ENCODE results near the gene IGFBP4. TPM values are rescaled to one million over a fixed set of nuclear protein-coding genes. Genes with fewer than 3 reads are reported as not detected.

Gene IGFBP4
- total RNA-seq (100 to 1,000 TPM; 205 to 565 TPM), polyA plus RNA-seq (100 to 1,000 TPM; 197 to 225 TPM)
- long read RNA-seq, donor 1, transcript IGFBP4-201 (4 exons, 2,200 nt): major isoform, 94 of 132 reads
- long read RNA-seq, donor 1, partial matches to known transcripts: 38 of 132 reads
- long read RNA-seq, donor 1, other reads (novel, unspliced or antisense): 0 of 132 reads
- long read RNA-seq, donor 2, transcript IGFBP4-201 (4 exons, 2,200 nt): major isoform, 27 of 38 reads
- long read RNA-seq, donor 2, partial matches to known transcripts: 11 of 38 reads
- long read RNA-seq, donor 2, other reads (novel, unspliced or antisense): 0 of 38 reads
- long read RNA-seq, donor 3, transcript IGFBP4-201 (4 exons, 2,200 nt): major isoform, 55 of 55 reads
- long read RNA-seq, donor 3, partial matches to known transcripts: 0 of 55 reads
- long read RNA-seq, donor 3, other reads (novel, unspliced or antisense): 0 of 55 reads
- long read RNA-seq, donor 4, transcript IGFBP4-201 (4 exons, 2,200 nt): major isoform, 28 of 44 reads
- long read RNA-seq, donor 4, partial matches to known transcripts: 16 of 44 reads
- long read RNA-seq, donor 4, other reads (novel, unspliced or antisense): 0 of 44 reads
- long read RNA-seq, donor 5, transcript IGFBP4-201 (4 exons, 2,200 nt): major isoform, 78 of 105 reads
- long read RNA-seq, donor 5, partial matches to known transcripts: 27 of 105 reads
- long read RNA-seq, donor 5, other reads (novel, unspliced or antisense): 0 of 105 reads

- Histone ChIP-seq H3K4me1 (ENCODE audit: control insufficient read depth in 5 of 5, insufficient read depth in 5 of 5, low read length in 5 of 5) (peaks cover 0 to 46% (median 17%) of the 10 kb centered on the region in 5 donors), H3K4me3 (peak within 1 kb of the TSS; percentile 77)
- TF ChIP-seq CTCF (IDR thresholded peaks at IDR 0.05; ENCODE audit: control extremely low read depth, extremely low read depth): peak; percentile 33
Measured at GRCh38 chr17:40443196-40443987, at the start of gene IGFBP4. TSS of gene IGFBP4 (plus strand) at chr17:40443450. CDS start at chr17:40443736, 286 bp downstream.

GRCh38 chr17:40399185-40399584 lies 44.1 kb upstream of the IGFBP4 start:
- Histone ChIP-seq H3K4me3 (no peak overlapping the region), H3K36me3 (ENCODE audit: control insufficient read depth in 4 of 4, insufficient read depth in 4 of 4, low read length in 4 of 4) (peaks cover 0 to 27% (median 8%) of the 10 kb centered on the region in 4 donors), H3K27ac (ENCODE audit: low read depth in 1 of 2, low read length in 1 of 2) (no peak overlapping the region), H3K4me1 (ENCODE audit: control insufficient read depth in 5 of 5, insufficient read depth in 5 of 5, low read length in 5 of 5) (peaks cover 0 to 1% (median 0%) of the 10 kb centered on the region in 5 donors), H3K27me3 (ENCODE audit: control insufficient read depth in 3 of 3, insufficient read depth in 3 of 3, low read length in 2 of 3) (no peaks in the 10 kb centered on the region), H3K9me3 (ENCODE audit: control insufficient read depth in 4 of 4, insufficient read depth in 3 of 4, low read length in 3 of 4) (no peaks in the 10 kb centered on the region), H3K9ac (ENCODE audit: insufficient read depth in 1 of 2, low read length in 2 of 2) (no peak overlapping the region)
- ATAC-seq (ENCODE audit: insufficient read depth, low FRiP score) (no peak), DNase-seq (peak in 2 of 3 donors; percentile 72 to 80)
- peak; percentile 40 for TF ChIP-seq CTCF (IDR thresholded peaks at IDR 0.05; ENCODE audit: control extremely low read depth, extremely low read depth)
- WGBS, 2 donors: 58 to 65% methylated on average over 4 of the region's 4 CpGs

More at GRCh38 chr17:40443196-40443987, at the start of gene IGFBP4:
- H3K9ac ChIP-seq (ENCODE audit: insufficient read depth in 1 of 2, low read length in 2 of 2): peak within 1 kb of the TSS; percentile 13 to 38
- DNase-seq: peak; percentile 85 to 91 (median 85)
- H3K27me3 ChIP-seq (ENCODE audit: control insufficient read depth in 3 of 3, insufficient read depth in 3 of 3, low read length in 2 of 3): no peaks in the 10 kb centered on the region
- ATAC-seq (ENCODE audit: insufficient read depth, low FRiP score): peak; percentile 58
- 0 to 1% methylated on average over 54 to 98 of the region's 98 CpGs for WGBS, 2 donors
- peaks cover 0 to 1% (median 0%) of the 10 kb centered on the region in 4 donors for H3K36me3 ChIP-seq (ENCODE audit: control insufficient read depth in 4 of 4, insufficient read depth in 4 of 4, low read length in 4 of 4)
- H3K9me3 ChIP-seq (ENCODE audit: control insufficient read depth in 4 of 4, insufficient read depth in 3 of 4, low read length in 3 of 4): no peaks in the 10 kb centered on the region
- H3K27ac ChIP-seq (ENCODE audit: low read depth in 1 of 2, low read length in 1 of 2): peak within 1 kb of the TSS; percentile 67 to 88

GRCh38 chr17:40402668-40403067 lies 40.6 kb upstream of the IGFBP4 start:
- WGBS, 2 donors: 90 to 94% methylated on average over 1 of the region's 1 CpG
- no peak for ATAC-seq (ENCODE audit: insufficient read depth, low FRiP score)
- Histone ChIP-seq H3K9me3 (ENCODE audit: control insufficient read depth in 4 of 4, insufficient read depth in 3 of 4, low read length in 3 of 4) (no peaks in the 10 kb centered on the region), H3K36me3 (ENCODE audit: control insufficient read depth in 4 of 4, insufficient read depth in 4 of 4, low read length in 4 of 4) (peaks cover 0 to 28% (median 8%) of the 10 kb centered on the region in 4 donors), H3K27ac (ENCODE audit: low read depth in 1 of 2, low read length in 1 of 2) (no peak overlapping the region), H3K9ac (ENCODE audit: insufficient read depth in 1 of 2, low read length in 2 of 2) (no peak overlapping the region), H3K4me1 (ENCODE audit: control insufficient read depth in 5 of 5, insufficient read depth in 5 of 5, low read length in 5 of 5) (peaks cover 0 to 1% (median 0%) of the 10 kb centered on the region in 5 donors), H3K4me3 (no peak overlapping the region), H3K27me3 (ENCODE audit: control insufficient read depth in 3 of 3, insufficient read depth in 3 of 3, low read length in 2 of 3) (no peaks in the 10 kb centered on the region)
- no peak for TF ChIP-seq CTCF (IDR thresholded peaks at IDR 0.05; ENCODE audit: control extremely low read depth, extremely low read depth)
- no peak for DNase-seq
